Neural cell (in vitro differentiated cells): ENCODE data around the gene RFWD3. TPM values are rescaled to one million over a fixed set of nuclear protein-coding genes. Genes with fewer than 3 reads are reported as not detected.

Experiments
- H2AFZ ChIP-seq: fragments of 200-600, 300-800 bp; sonication (generic), shearing (Covaris generic); 2 replicates; pipeline ENCODE4 v1.6.0; 2014; ENCODE audit warnings: low read depth, mild to moderate bottlenecking, antibody characterized with exemption, low read length, moderate library complexity
- H3F3A ChIP-seq: fragments of 200-600 bp; shearing (Covaris generic); 2 replicates; pipeline ENCODE4 v1.6.1; 2016; ENCODE audit warnings: mild to moderate bottlenecking, moderate library complexity, mixed read lengths, antibody characterized with exemption, low read length; ENCODE audit not compliant: insufficient read depth, poor library complexity, severe bottlenecking
- H3K27ac ChIP-seq: fragments of 200-600, 300-800 bp; sonication (generic), shearing (Covaris generic); 2 replicates; pipeline ENCODE4 v1.5.1; 2014; ENCODE audit warnings: mild to moderate bottlenecking, low read length, moderate library complexity
- H3K27me3 ChIP-seq: fragments of 300-800, 200-600 bp; sonication (generic), shearing (Covaris generic); 2 replicates; pipeline ENCODE4 v1.6.0; 2014; ENCODE audit warnings: mild to moderate bottlenecking, low read depth, low read length, moderate library complexity; ENCODE audit not compliant: insufficient read depth
- H3K36me3 ChIP-seq: fragments of 300-800, 200-600 bp; sonication (generic), shearing (Covaris generic); 2 replicates; pipeline ENCODE4 v1.5.1; 2014; ENCODE audit warnings: mild to moderate bottlenecking, antibody characterized with exemption, low read length, moderate library complexity; ENCODE audit not compliant: insufficient read depth
- H3K4me2 ChIP-seq: fragments of 300-800, 200-600 bp; sonication (generic), shearing (Covaris generic); 2 replicates; pipeline ENCODE4 v1.6.0; 2014; ENCODE audit warnings: mild to moderate bottlenecking, low read length
- H3K4me3 ChIP-seq: fragments of 300-800, 200-600 bp; sonication (generic), shearing (Covaris generic); 2 replicates; pipeline ENCODE4 v1.5.1; 2014; ENCODE audit warnings: mild to moderate bottlenecking, low read length, moderate library complexity
- H3K79me2 ChIP-seq: fragments of 200-600 bp; shearing (Covaris generic); replicated peaks from 2 replicates; pipeline ENCODE4 v1.6.0; 2014; ENCODE audit warnings: mild to moderate bottlenecking, low read length, moderate library complexity; ENCODE audit not compliant: insufficient read depth
- H3K9ac ChIP-seq: fragments of 300-800, 200-600 bp; sonication (generic), shearing (Covaris generic); 2 replicates; pipeline ENCODE4 v1.6.1; 2016; ENCODE audit warnings: mild to moderate bottlenecking, low read length, mixed read lengths
- H3K9me2 ChIP-seq: fragments of 200-600 bp; shearing (Covaris generic); 2 replicates; pipeline ENCODE4 v1.6.1; 2016; ENCODE audit warnings: mild to moderate bottlenecking, low read length, mixed read lengths; ENCODE audit not compliant: insufficient read depth
- H3K9me3 ChIP-seq: fragments of 200-600, 300-800 bp; sonication (generic), shearing (Covaris generic); 2 replicates; pipeline ENCODE4 v1.6.1; 2016; ENCODE audit warnings: mild to moderate bottlenecking, mixed run types, low read length, moderate library complexity, mixed read lengths
- H4K20me1 ChIP-seq: fragments of 200-600 bp; shearing (Covaris generic); 2 replicates; pipeline ENCODE4 v1.6.1; 2016; ENCODE audit warnings: mild to moderate bottlenecking, mixed run types; ENCODE audit not compliant: insufficient read depth
- CTCF ChIP-seq: fragments of 450-650 bp; IDR thresholded peaks from 2 replicates; pipeline ENCODE4 v1.5.1; 2014; ENCODE audit warnings: antibody characterized with exemption, mild to moderate bottlenecking, moderate library complexity; ENCODE audit not compliant: poor library complexity, severe bottlenecking
- EP300 ChIP-seq: fragments of 450-650 bp; conservative IDR thresholded peaks from 2 replicates; pipeline ENCODE4 v1.6.1; 2014; ENCODE audit warnings: antibody characterized with exemption, mild to moderate bottlenecking, moderate library complexity; ENCODE audit not compliant: poor library complexity, severe bottlenecking
- EZH2 ChIP-seq: fragments of 200-600, 300-800 bp; shearing (Covaris generic), sonication (generic); IDR thresholded peaks from 2 replicates; pipeline ENCODE4 v1.6.1; 2014; ENCODE audit warnings: antibody characterized with exemption, low read length, borderline replicate concordance, mild to moderate bottlenecking; ENCODE audit not compliant: insufficient read depth, poor library complexity, severe bottlenecking
- MXI1 ChIP-seq: fragments of 450-650 bp; conservative IDR thresholded peaks from 2 replicates; pipeline ENCODE4 v1.6.1; 2014; ENCODE audit warnings: antibody characterized with exemption, mild to moderate bottlenecking; ENCODE audit not compliant: poor library complexity, severe bottlenecking
- POLR2AphosphoS5 ChIP-seq: IDR thresholded peaks from 2 replicates; pipeline ENCODE4 v1.6.1; 2012
- RAD21 ChIP-seq: fragments of 450-650 bp; conservative IDR thresholded peaks from 2 replicates; pipeline ENCODE4 v1.6.1; 2014; ENCODE audit warnings: antibody characterized with exemption, mild to moderate bottlenecking, moderate library complexity
- REST ChIP-seq: IDR thresholded peaks from 2 replicates; pipeline ENCODE4 v1.6.1; 2012; ENCODE audit warnings: borderline replicate concordance
- SMC3 ChIP-seq: fragments of 450-650 bp; conservative IDR thresholded peaks from 2 replicates; pipeline ENCODE4 v1.6.1; 2014; ENCODE audit warnings: antibody characterized with exemption, mild to moderate bottlenecking, moderate library complexity; ENCODE audit not compliant: poor library complexity
- TAF1 ChIP-seq: IDR thresholded peaks from 2 replicates; pipeline ENCODE4 v1.6.1; 2012; ENCODE audit warnings: low read depth
- polyA plus RNA-seq: library from polyadenylated mRNA; depleted of rRNA; stranded (reverse); fragments of >200 nt; gene quantifications from 2 replicates; pipeline ENCODE4 v1.2.3, GENCODE V29; 2014

RFWD3 gene
- polyA plus RNA-seq, 1 donor from 2014 or later, result 10.7 TPM

GRCh38 chr16:74577882-74578366 is 88.8 kb downstream of the RFWD3 start:
- Histone ChIP-seq H3K9me3 (no peaks in the 10 kb centered on the region), H3K9ac (no peak overlapping the region), H3K79me2 (peaks cover 33% of the 10 kb centered on the region), H3K4me3 (no peak overlapping the region), H4K20me1 (no peaks in the 10 kb centered on the region), H3K4me2 (no peak overlapping the region), H3K27me3 (no peaks in the 10 kb centered on the region), H3K9me2 (no peaks in the 10 kb centered on the region), H3K36me3 (no peaks in the 10 kb centered on the region), H3F3A (no peaks in the 10 kb centered on the region), H3K27ac (no peak overlapping the region), H2AFZ (no peak overlapping the region)
- no peak for TF ChIP-seq EP300
- no peak for TF ChIP-seq MXI1
- TF ChIP-seq REST, result no peak
- TF ChIP-seq POLR2AphosphoS5, result no peak
- TF ChIP-seq TAF1, result no peak
- TF ChIP-seq SMC3, result no peak
- no peak for TF ChIP-seq EZH2
- TF ChIP-seq RAD21, result no peak
- no peak for TF ChIP-seq CTCF

DNA sequence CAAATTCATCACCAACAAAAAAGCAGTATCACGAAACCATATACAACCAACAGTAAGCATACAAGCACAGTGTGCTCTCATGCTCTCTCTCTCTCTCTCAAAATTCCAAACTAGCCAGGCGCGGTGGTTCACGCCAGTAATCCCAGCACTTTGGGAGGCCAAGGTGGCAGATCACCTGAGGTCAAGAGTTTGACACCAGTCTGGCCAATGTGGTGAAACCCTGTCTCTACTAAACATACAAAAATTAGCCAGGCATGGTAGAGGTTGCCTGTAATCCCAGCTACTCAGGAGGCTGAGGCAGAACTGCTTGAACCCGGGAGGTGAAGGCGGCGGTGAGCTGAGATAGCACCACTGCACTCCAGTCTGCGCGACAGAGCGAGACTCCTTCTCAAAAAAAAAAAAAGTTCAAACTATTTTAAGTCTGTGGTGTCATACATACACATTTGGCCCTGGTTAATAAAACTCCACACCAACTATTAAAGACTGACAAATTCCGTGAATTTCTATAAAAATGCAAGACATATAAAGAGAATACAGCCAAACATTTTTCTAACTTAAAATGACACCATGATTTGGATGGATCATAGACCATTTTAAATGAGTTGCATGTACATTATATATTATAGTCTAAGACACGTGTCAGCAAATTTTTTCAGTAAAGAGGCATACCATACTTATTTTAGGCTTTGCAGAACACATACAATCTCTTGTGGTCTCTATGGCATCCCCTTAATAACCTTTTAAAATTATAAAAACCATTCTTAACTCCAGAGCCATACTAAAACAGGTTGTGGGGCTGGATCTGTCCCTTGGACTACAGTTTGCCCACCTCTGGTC is 90.7 kb downstream of the RFWD3 start:
- Histone ChIP-seq H3K9me2 (no peaks in the 10 kb centered on the region), H3F3A (no peaks in the 10 kb centered on the region), H3K36me3 (no peaks in the 10 kb centered on the region), H3K79me2 (peaks cover 43% of the 10 kb centered on the region), H3K27ac (no peak overlapping the region), H3K9ac (no peak overlapping the region), H3K4me2 (no peak overlapping the region), H4K20me1 (no peaks in the 10 kb centered on the region), H3K4me3 (no peak overlapping the region), H3K27me3 (no peaks in the 10 kb centered on the region), H3K9me3 (no peaks in the 10 kb centered on the region), H2AFZ (no peak overlapping the region)
- TF ChIP-seq MXI1, result no peak
- TF ChIP-seq REST, result no peak
- no peak for TF ChIP-seq RAD21
- TF ChIP-seq TAF1, result no peak
- TF ChIP-seq EZH2, result no peak
- no peak for TF ChIP-seq POLR2AphosphoS5
- no peak for TF ChIP-seq CTCF
- no peak for TF ChIP-seq SMC3
- no peak for TF ChIP-seq EP300
